Measurements from ENCODE around the gene NUP62.
A peak's percentile ranks its signal among the peaks of the same experiment; 100 is the strongest.
"Not testable (repeated sequence)": the region's sequence is repeated elsewhere in the genome, so short reads cannot be mapped to it uniquely, and the experiment has no call there.

The NUP62 gene

DNA sequence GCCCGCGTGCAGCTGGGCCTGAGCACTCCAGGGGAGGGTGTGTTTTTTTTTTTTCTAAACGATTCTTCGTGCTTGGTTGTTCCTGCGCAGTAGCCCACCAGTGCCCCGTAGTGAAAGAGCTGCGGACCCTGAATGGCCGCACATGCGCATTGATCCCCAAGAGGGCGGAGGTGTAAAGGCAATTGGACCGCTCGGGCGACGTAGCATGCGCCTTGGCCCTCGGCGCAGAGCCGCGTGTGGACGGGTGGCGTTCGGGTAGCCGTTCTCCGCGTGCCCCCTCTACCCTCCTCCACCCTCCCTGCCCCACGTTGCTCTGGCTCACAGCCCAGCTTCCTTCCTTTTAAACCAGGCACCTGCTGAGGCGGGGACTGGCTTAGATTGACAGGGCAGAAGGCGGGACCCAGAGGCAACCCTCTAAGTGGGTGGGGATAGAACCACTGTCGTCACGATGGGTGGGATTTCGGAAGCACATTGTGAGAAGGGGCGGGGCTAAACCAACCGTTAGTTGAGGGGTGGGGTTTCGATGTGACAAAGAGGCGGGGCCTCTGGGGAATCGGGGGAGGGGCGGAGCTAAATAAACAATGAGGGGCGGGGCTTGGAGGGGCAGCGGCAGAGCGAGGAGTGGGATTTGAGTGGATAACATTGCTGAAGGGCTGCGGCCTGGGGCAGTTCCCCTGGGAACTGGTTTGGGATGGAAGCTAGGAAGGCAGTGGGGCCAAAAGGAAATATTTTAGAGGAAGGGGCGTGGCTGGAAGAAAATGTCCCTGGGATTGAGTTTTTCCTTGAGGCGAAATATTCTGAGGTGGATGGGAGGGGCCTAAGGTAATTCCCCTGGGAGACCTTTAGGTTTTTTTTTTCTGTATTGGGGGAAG is 543 bp upstream of the NUP62 start:
- H3K36me3 ChIP-seq (ENCODE audit: control insufficient read depth in 5 of 5, insufficient read depth in 5 of 5, low read length in 5 of 5) = peaks cover 0 to 20% (median 13%) of the 10 kb centered on the region in 5 donors
- no peaks in the 10 kb centered on the region for H3K27me3 ChIP-seq (ENCODE audit: control insufficient read depth in 5 of 5, insufficient read depth in 4 of 5, low read length in 5 of 5)
- H3K9me3 ChIP-seq (ENCODE audit: control insufficient read depth in 5 of 5, low read length in 5 of 5) = no peaks in the 10 kb centered on the region
- H3K9ac ChIP-seq (ENCODE audit: low read length in 5 of 5) = peak overlapping the region in 4 of 5 donors; percentile 92 to 96 (median 94)
- H3K27ac ChIP-seq (ENCODE audit: low read depth, low read length) = peak overlapping the region; percentile 96
- peaks cover 2 to 45% (median 31%) of the 10 kb centered on the region in 5 donors for H3K4me1 ChIP-seq (ENCODE audit: control insufficient read depth in 5 of 5, insufficient read depth in 5 of 5, low read length in 5 of 5)
- H3K4me3 ChIP-seq (ENCODE audit: low read depth in 1 of 5, low read length in 5 of 5) = peak overlapping the region; percentile 76 to 94 (median 83)

GRCh38 chr19:49927526-49928264 is 1.6 kb downstream of the NUP62 start:
- Histone ChIP-seq H3K27ac (ENCODE audit: low read depth, low read length) (no peak overlapping the region), H3K27me3 (ENCODE audit: control insufficient read depth in 5 of 5, insufficient read depth in 4 of 5, low read length in 5 of 5) (no peaks in the 10 kb centered on the region), H3K9me3 (ENCODE audit: control insufficient read depth in 5 of 5, low read length in 5 of 5) (no peaks in the 10 kb centered on the region), H3K9ac (ENCODE audit: low read length in 5 of 5) (peak overlapping the region in 2 of 5 donors; percentile 47 to 51), H3K36me3 (ENCODE audit: control insufficient read depth in 5 of 5, insufficient read depth in 5 of 5, low read length in 5 of 5) (peaks cover 0 to 37% (median 29%) of the 10 kb centered on the region in 5 donors), H3K4me1 (ENCODE audit: control insufficient read depth in 5 of 5, insufficient read depth in 5 of 5, low read length in 5 of 5) (peaks cover 2 to 65% (median 31%) of the 10 kb centered on the region in 5 donors), H3K4me3 (ENCODE audit: low read depth in 1 of 5, low read length in 5 of 5) (peak overlapping the region in 2 of 5 donors; percentile 44 to 83)

DNA sequence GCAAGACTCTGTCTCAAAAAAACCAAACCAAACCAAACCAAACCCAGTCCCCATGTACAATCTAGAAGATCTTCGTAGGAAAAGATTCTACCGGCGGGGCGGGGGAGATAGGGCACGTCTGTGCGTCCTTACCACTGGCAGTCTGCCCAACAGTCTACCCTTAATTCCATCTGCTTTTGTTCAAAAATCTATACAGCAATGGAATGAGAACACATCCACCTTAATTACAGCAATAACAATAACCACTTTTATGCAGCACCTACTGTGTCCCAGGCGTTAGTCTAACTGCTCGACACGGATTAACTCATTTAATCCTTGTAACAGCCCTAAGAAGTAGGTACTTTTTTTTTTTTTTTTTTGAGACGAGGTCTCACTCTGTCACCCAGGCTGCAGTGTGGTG is 2.8 kb downstream of the NUP62 start:
- Histone ChIP-seq H3K4me3 (ENCODE audit: low read depth in 1 of 5, low read length in 5 of 5) (no peak overlapping the region), H3K9ac (ENCODE audit: low read length in 5 of 5) (no peak overlapping the region), H3K27me3 (ENCODE audit: control insufficient read depth in 5 of 5, insufficient read depth in 4 of 5, low read length in 5 of 5) (no peaks in the 10 kb centered on the region), H3K27ac (ENCODE audit: low read depth, low read length) (no peak overlapping the region), H3K4me1 (ENCODE audit: control insufficient read depth in 5 of 5, insufficient read depth in 5 of 5, low read length in 5 of 5) (peaks cover 2 to 67% (median 34%) of the 10 kb centered on the region in 5 donors), H3K9me3 (ENCODE audit: control insufficient read depth in 5 of 5, low read length in 5 of 5) (no peaks in the 10 kb centered on the region), H3K36me3 (ENCODE audit: control insufficient read depth in 5 of 5, insufficient read depth in 5 of 5, low read length in 5 of 5) (peaks cover 0 to 48% (median 36%) of the 10 kb centered on the region in 5 donors)

DNA sequence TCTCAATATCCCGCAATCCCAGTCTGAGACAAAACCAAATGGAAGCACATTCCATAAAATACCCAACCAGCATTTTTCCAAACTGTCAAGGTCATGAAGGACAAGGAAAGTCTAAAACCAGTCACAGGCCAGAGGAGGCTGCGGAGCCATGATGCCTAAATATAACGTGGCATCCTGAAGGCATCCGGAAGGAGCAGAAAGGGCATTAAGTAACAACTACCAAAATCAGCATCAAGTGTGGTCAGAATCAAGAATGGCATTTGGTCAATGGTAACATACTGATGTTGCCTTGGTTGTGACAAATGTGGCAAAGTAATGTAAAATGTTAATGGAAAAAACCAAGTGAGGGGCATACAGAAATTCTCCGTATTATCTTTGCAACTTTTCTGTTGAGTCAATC is 3.8 kb downstream of the NUP62 start:
- H3K9me3 ChIP-seq (ENCODE audit: control insufficient read depth in 5 of 5, low read length in 5 of 5) = no peaks in the 10 kb centered on the region
- H3K36me3 ChIP-seq (ENCODE audit: control insufficient read depth in 5 of 5, insufficient read depth in 5 of 5, low read length in 5 of 5) = peaks cover 0 to 58% (median 45%) of the 10 kb centered on the region in 5 donors
- H3K9ac ChIP-seq (ENCODE audit: low read length in 5 of 5) = no peak overlapping the region
- H3K27ac ChIP-seq (ENCODE audit: low read depth, low read length) = no peak overlapping the region
- no peaks in the 10 kb centered on the region for H3K27me3 ChIP-seq (ENCODE audit: control insufficient read depth in 5 of 5, insufficient read depth in 4 of 5, low read length in 5 of 5)
- H3K4me3 ChIP-seq (ENCODE audit: low read depth in 1 of 5, low read length in 5 of 5) = no peak overlapping the region
- H3K4me1 ChIP-seq (ENCODE audit: control insufficient read depth in 5 of 5, insufficient read depth in 5 of 5, low read length in 5 of 5) = peaks cover 2 to 65% (median 33%) of the 10 kb centered on the region in 5 donors

GRCh38 chr19:49924881-49925210 is 4.5 kb downstream of the NUP62 start:
- not testable (repeated sequence) for H3K27ac ChIP-seq (ENCODE audit: low read depth, low read length); H3K9me3 ChIP-seq (ENCODE audit: control insufficient read depth in 5 of 5, low read length in 5 of 5); H3K4me3 ChIP-seq (ENCODE audit: low read depth in 1 of 5, low read length in 5 of 5); H3K9ac ChIP-seq (ENCODE audit: low read length in 5 of 5); H3K27me3 ChIP-seq (ENCODE audit: control insufficient read depth in 5 of 5, insufficient read depth in 4 of 5, low read length in 5 of 5)
- Histone ChIP-seq H3K4me1 (ENCODE audit: control insufficient read depth in 5 of 5, insufficient read depth in 5 of 5, low read length in 5 of 5) (peaks cover 2 to 60% (median 28%) of the 10 kb centered on the region in 5 donors), H3K36me3 (ENCODE audit: control insufficient read depth in 5 of 5, insufficient read depth in 5 of 5, low read length in 5 of 5) (peaks cover 0 to 62% (median 48%) of the 10 kb centered on the region in 5 donors)

GRCh38 chr19:49924004-49924880 is 5.1 kb downstream of the NUP62 start:
- H3K4me3 ChIP-seq (ENCODE audit: low read depth in 1 of 5, low read length in 5 of 5) = no peak overlapping the region
- H3K9ac ChIP-seq (ENCODE audit: low read length in 5 of 5) = no peak overlapping the region

GRCh38 chr19:49923055-49924003 is 6.0 kb downstream of the NUP62 start:
- Histone ChIP-seq H3K9me3 (ENCODE audit: control insufficient read depth in 5 of 5, low read length in 5 of 5) (no peaks in the 10 kb centered on the region), H3K4me1 (ENCODE audit: control insufficient read depth in 5 of 5, insufficient read depth in 5 of 5, low read length in 5 of 5) (peaks cover 2 to 47% (median 20%) of the 10 kb centered on the region in 5 donors), H3K27me3 (ENCODE audit: control insufficient read depth in 5 of 5, insufficient read depth in 4 of 5, low read length in 5 of 5) (no peaks in the 10 kb centered on the region), H3K9ac (ENCODE audit: low read length in 5 of 5) (no peak overlapping the region), H3K4me3 (ENCODE audit: low read depth in 1 of 5, low read length in 5 of 5) (no peak overlapping the region), H3K36me3 (ENCODE audit: control insufficient read depth in 5 of 5, insufficient read depth in 5 of 5, low read length in 5 of 5) (peaks cover 0 to 69% (median 49%) of the 10 kb centered on the region in 5 donors), H3K27ac (ENCODE audit: low read depth, low read length) (no peak overlapping the region)

More at GRCh38 chr19:49924004-49924880, 5.1 kb downstream of the NUP62 start:
- H3K9me3 ChIP-seq (ENCODE audit: control insufficient read depth in 5 of 5, low read length in 5 of 5) = no peaks in the 10 kb centered on the region
- H3K27ac ChIP-seq (ENCODE audit: low read depth, low read length) = no peak overlapping the region
- H3K36me3 ChIP-seq (ENCODE audit: control insufficient read depth in 5 of 5, insufficient read depth in 5 of 5, low read length in 5 of 5) = peaks cover 0 to 63% (median 48%) of the 10 kb centered on the region in 5 donors
- H3K27me3 ChIP-seq (ENCODE audit: control insufficient read depth in 5 of 5, insufficient read depth in 4 of 5, low read length in 5 of 5) = no peaks in the 10 kb centered on the region
- peaks cover 2 to 56% (median 25%) of the 10 kb centered on the region in 5 donors for H3K4me1 ChIP-seq (ENCODE audit: control insufficient read depth in 5 of 5, insufficient read depth in 5 of 5, low read length in 5 of 5)

DNA sequence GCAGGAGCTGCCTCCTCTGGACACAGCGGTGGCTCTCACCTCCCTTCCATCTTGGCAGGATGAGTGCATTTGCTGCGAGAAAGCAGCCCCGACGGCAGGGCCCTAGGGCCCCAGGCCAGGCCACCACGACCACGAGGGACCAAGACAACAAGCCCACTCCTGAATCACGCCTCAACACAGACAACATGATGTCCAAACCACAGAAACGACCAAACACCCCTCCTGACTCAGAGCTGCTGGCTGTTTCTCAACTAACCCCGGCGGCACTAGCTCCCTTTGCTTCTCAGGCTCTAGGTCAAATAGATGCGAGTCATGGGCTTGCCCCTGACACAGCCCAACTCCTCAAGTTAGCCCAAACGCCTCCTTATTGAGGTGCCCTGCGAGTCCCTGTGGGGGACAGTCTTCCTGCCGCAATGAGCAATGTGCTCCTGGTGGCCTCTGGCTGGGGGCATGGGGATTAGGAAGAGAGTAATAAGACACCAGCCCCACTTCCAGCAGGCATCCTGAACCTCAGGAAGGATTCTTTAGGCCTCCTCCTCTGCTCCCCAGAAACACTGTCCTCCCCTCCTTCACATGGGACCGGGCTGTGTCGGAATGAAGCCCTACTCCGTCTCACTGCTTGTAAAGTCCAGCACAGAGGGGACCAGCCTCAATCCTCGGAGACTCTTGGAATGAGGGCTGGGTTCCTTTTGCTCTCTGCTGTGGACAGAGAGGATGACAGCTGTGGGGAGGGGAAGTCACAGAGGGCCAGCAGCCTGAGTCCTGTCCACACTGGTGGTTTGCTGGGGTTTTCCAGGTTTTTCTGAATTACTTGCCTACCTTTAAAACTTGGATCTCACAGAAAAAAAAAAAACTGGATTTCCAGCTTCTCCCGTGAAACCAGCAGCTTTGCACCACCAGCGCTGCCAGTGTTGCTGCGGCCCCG is 7.2 kb downstream of the NUP62 start:
- Histone ChIP-seq H3K27me3 (ENCODE audit: control insufficient read depth in 5 of 5, insufficient read depth in 4 of 5, low read length in 5 of 5) (no peaks in the 10 kb centered on the region), H3K9me3 (ENCODE audit: control insufficient read depth in 5 of 5, low read length in 5 of 5) (no peaks in the 10 kb centered on the region), H3K27ac (ENCODE audit: low read depth, low read length) (no peak overlapping the region), H3K9ac (ENCODE audit: low read length in 5 of 5) (no peak overlapping the region), H3K36me3 (ENCODE audit: control insufficient read depth in 5 of 5, insufficient read depth in 5 of 5, low read length in 5 of 5) (peaks cover 0 to 76% (median 46%) of the 10 kb centered on the region in 5 donors), H3K4me1 (ENCODE audit: control insufficient read depth in 5 of 5, insufficient read depth in 5 of 5, low read length in 5 of 5) (peaks cover 0 to 41% (median 9%) of the 10 kb centered on the region in 5 donors), H3K4me3 (ENCODE audit: low read depth in 1 of 5, low read length in 5 of 5) (no peak overlapping the region)

Data from subcutaneous abdominal adipose tissue (tissue), 5 donors.